Right atrium auricular region (tissue), 2 donors: ENCODE results near the gene NFKBIB. TPM values are rescaled to one million over a fixed set of nuclear protein-coding genes. Genes with fewer than 3 reads are reported as not detected.
A peak's percentile ranks its signal among the peaks of the same experiment; 100 is the strongest.

Source experiments
- DNase-seq: peaks from one replicate; pipeline ENCODE4 v3.0.0-alpha.2; 2019; ENCODE audit warnings: low spot score
- H3K27ac ChIP-seq, 2 donors: fragments of 200-600 bp; sonication (generic); 1 replicate in 1 of 2; 2 replicates in 1 of 2; pipeline ENCODE4 v1.5.1; 2016 to 2019
- H3K27me3 ChIP-seq, 2 donors: fragments of 200-600 bp; sonication (generic); one replicate each; pipeline versions ENCODE4 v1.5.1 to v1.6.0; 2017 to 2019
- H3K36me3 ChIP-seq: fragments of 200-600 bp; sonication (generic); one replicate; pipeline ENCODE4 v1.5.1; 2016
- H3K4me1 ChIP-seq, 2 donors: fragments of 200-600 bp; sonication (generic); one replicate each; pipeline versions ENCODE4 v1.5.1 to v1.6.0; 2017 to 2019
- H3K4me3 ChIP-seq, 2 donors: fragments of 200-600 bp; sonication (generic); 1 replicate in 1 of 2; 2 replicates in 1 of 2; pipeline ENCODE4 v1.5.1; 2017 to 2019; ENCODE audit warnings: mild to moderate bottlenecking in 1 of 2, moderate library complexity in 1 of 2
- H3K9me3 ChIP-seq, 2 donors: fragments of 200-600 bp; sonication (generic); one replicate each; pipeline ENCODE4 v1.5.1; 2019
- CTCF ChIP-seq, 2 donors: fragments of 200-600 bp; sonication (generic); IDR thresholded peaks; one replicate each; pipeline ENCODE4 v1.5.1; 2019; ENCODE audit warnings: antibody characterized with exemption in 2 of 2
- total RNA-seq, 2 donors: library from RNA; depleted of rRNA; stranded (reverse); fragments of >200 nt; gene quantifications; one replicate each; pipeline ENCODE4 v1.1.0, GENCODE V29; 2016

NFKBIB gene
- total RNA-seq, 2 donors from 2014 or later, result 13.3 to 29.2 TPM

- no peak for DNase-seq
- no peaks in the 10 kb centered on the region for H3K36me3 ChIP-seq
- H3K4me3 ChIP-seq, result no peak overlapping the region
- peaks cover 0 to 5% of the 10 kb centered on the region in 2 donors for H3K4me1 ChIP-seq
- no peak for TF ChIP-seq CTCF (IDR thresholded peaks at IDR 0.05)
- H3K9me3 ChIP-seq, result no peaks in the 10 kb centered on the region
- H3K27ac ChIP-seq, result no peak overlapping the region
- H3K27me3 ChIP-seq, result no peaks in the 10 kb centered on the region
Measured at GRCh38 chr19:38944981-38945506, 45.3 kb downstream of the NFKBIB start.

- H3K27ac ChIP-seq, result no peak overlapping the region
- no peaks in the 10 kb centered on the region for H3K36me3 ChIP-seq
- H3K4me3 ChIP-seq, result no peak overlapping the region
- no peak for TF ChIP-seq CTCF (IDR thresholded peaks at IDR 0.05)
- H3K4me1 ChIP-seq, result peaks cover 0 to 9% of the 10 kb centered on the region in 2 donors
- no peak for DNase-seq
- no peaks in the 10 kb centered on the region for H3K27me3 ChIP-seq
- H3K9me3 ChIP-seq, result no peaks in the 10 kb centered on the region
Measured at GRCh38 chr19:38945562-38946228, 45.9 kb downstream of the NFKBIB start.

GRCh38 chr19:38946229-38947010, 46.7 kb downstream of the NFKBIB start:
- Histone ChIP-seq H3K27me3 (no peaks in the 10 kb centered on the region), H3K36me3 (no peaks in the 10 kb centered on the region)
- no peak for DNase-seq

GRCh38 chr19:38949580-38950367, 50.0 kb downstream of the NFKBIB start:
- TF ChIP-seq CTCF (IDR thresholded peaks at IDR 0.05), result no peak
- H3K36me3 ChIP-seq, result no peaks in the 10 kb centered on the region
- H3K9me3 ChIP-seq, result no peaks in the 10 kb centered on the region
- H3K27me3 ChIP-seq, result no peaks in the 10 kb centered on the region
- peaks cover 0 to 9% of the 10 kb centered on the region in 2 donors for H3K4me1 ChIP-seq
- no peak overlapping the region for H3K27ac ChIP-seq
- peak; percentile 70 for DNase-seq
- peak overlapping the region; percentile 12 to 45 for H3K4me3 ChIP-seq

More at GRCh38 chr19:38946229-38947010, 46.7 kb downstream of the NFKBIB start:
- H3K9me3 ChIP-seq, result no peaks in the 10 kb centered on the region
- peaks cover 0 to 9% of the 10 kb centered on the region in 2 donors for H3K4me1 ChIP-seq
- no peak for TF ChIP-seq CTCF (IDR thresholded peaks at IDR 0.05)
- no peak overlapping the region for H3K4me3 ChIP-seq
- H3K27ac ChIP-seq, result no peak overlapping the region

GRCh38 chr19:38951187-38951586, 51.4 kb downstream of the NFKBIB start:
- Histone ChIP-seq H3K27me3 (no peaks in the 10 kb centered on the region), H3K36me3 (no peaks in the 10 kb centered on the region), H3K4me1 (peaks cover 0 to 9% of the 10 kb centered on the region in 2 donors), H3K4me3 (no peak overlapping the region), H3K9me3 (no peaks in the 10 kb centered on the region), H3K27ac (no peak overlapping the region)
- TF ChIP-seq CTCF (IDR thresholded peaks at IDR 0.05), result no peak
- DNase-seq, result no peak
